SK-N-SH treated with all-trans-retinoic acid at 6 μM for 48 hours (cell line): ENCODE results near the gene FAM50B.

ENCODE experiments used
- GLIS3 ChIP-seq: fragments of 250-450 bp; sonication (Bioruptor Pico); IDR thresholded peaks from 2 replicates; pipeline ENCODE4 v1.5.0; 2020; ENCODE audit warnings: mild to moderate bottlenecking, moderate library complexity
- ZFP3 ChIP-seq: fragments of 250-450 bp; sonication (Bioruptor Pico); IDR thresholded peaks from 2 replicates; pipeline ENCODE4 v1.5.0; 2020; ENCODE audit warnings: mild to moderate bottlenecking, moderate library complexity

DNA sequence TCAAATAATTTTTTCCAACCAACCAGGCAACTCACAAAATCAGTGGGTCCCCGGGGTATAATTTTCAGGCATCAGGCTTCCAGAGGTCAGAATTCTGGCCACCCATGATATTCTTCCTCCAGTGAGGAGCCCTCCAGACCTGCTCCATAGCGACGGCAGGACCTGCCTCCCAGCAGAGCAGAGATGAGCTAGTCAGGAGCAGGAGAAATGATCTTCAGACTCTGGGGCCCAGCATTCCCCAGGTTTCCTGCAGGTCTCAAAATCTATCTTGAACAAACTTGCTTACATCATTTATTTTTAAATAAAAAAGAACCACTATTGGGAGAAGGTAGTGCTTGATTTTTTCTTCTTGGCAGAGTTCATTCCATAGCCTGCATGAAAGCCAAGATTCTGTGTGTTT is 44.7 kb downstream of the FAM50B start:
- no peak for TF ChIP-seq ZFP3 (CRISPR knock-in tag)
- TF ChIP-seq GLIS3 (CRISPR knock-in tag): no peak
